ENCODE data around the gene ITSN2. TPM values are rescaled to one million over a fixed set of nuclear protein-coding genes. Genes with fewer than 3 reads are reported as not detected.
A peak's percentile ranks its signal among the peaks of the same experiment; 100 is the strongest.
"Not testable (repeated sequence)": the region's sequence is repeated elsewhere in the genome, so short reads cannot be mapped to it uniquely, and the experiment has no call there.

The ITSN2 gene
- total RNA-seq (33.9 and 43.4 TPM in 2 replicates), polyA plus RNA-seq (21.8 and 23.1 TPM in 2 replicates), polyA minus RNA-seq (ENCODE audit: low replicate concordance) (16.3 and 20.3 TPM in 2 replicates)
- polyA plus RNA-seq (2012) = 14.0 and 15.6 TPM in 2 replicates

GRCh38 chr2:24360050-24360962, at the start of gene ITSN2:
ITSN2 (minus strand) TSS chr2:24360536; CDS start chr2:24328082, 32,454 bp downstream.
- Histone ChIP-seq H3K9me3 (ENCODE audit: control insufficient read depth, insufficient read depth, low read depth, low read length) (no peaks in the 10 kb centered on the region), H3K4me2 (ENCODE audit: extremely low read depth, insufficient read depth, low read length) (peak within 1 kb of the TSS; percentile 87), H3K4me1 (ENCODE audit: control insufficient read depth, extremely low read depth, insufficient read depth, low read length) (peaks cover 2% of the 10 kb centered on the region), H3K27ac (ENCODE audit: insufficient read depth, low read length) (peak within 1 kb of the TSS; percentile 81), H3K27me3 (ENCODE audit: control insufficient read depth, insufficient read depth, low read length) (no peaks in the 10 kb centered on the region), H3K4me3 (replicated peaks in 1 of 4; ENCODE audit: control extremely low read depth in 1 of 4, insufficient read depth in 1 of 4, low read depth in 3 of 4, low read length in 4 of 4) (peak within 1 kb of the TSS; percentile 83 to 90 (median 87)), H4K20me1 (ENCODE audit: control insufficient read depth, extremely low read depth, insufficient read depth, low read length) (no peaks in the 10 kb centered on the region), H2AFZ (ENCODE audit: low read length) (peak within 1 kb of the TSS; percentile 89), H3K9ac (ENCODE audit: insufficient read depth, low read length) (peak within 1 kb of the TSS; percentile 78), H3K36me3 (ENCODE audit: control insufficient read depth, insufficient read depth, low read length) (no peaks in the 10 kb centered on the region), H3K79me2 (ENCODE audit: control insufficient read depth, insufficient read depth, low read length) (peaks cover 21% of the 10 kb centered on the region)
- peak; percentile 50 to 64 for DNase-seq (ENCODE audit: low read depth in 2 of 2)
- TF ChIP-seq EZH2 (IDR thresholded peaks at IDR 0.05; ENCODE audit: low read length, missing control alignments) = no peak
- TF ChIP-seq, protein P1, sequence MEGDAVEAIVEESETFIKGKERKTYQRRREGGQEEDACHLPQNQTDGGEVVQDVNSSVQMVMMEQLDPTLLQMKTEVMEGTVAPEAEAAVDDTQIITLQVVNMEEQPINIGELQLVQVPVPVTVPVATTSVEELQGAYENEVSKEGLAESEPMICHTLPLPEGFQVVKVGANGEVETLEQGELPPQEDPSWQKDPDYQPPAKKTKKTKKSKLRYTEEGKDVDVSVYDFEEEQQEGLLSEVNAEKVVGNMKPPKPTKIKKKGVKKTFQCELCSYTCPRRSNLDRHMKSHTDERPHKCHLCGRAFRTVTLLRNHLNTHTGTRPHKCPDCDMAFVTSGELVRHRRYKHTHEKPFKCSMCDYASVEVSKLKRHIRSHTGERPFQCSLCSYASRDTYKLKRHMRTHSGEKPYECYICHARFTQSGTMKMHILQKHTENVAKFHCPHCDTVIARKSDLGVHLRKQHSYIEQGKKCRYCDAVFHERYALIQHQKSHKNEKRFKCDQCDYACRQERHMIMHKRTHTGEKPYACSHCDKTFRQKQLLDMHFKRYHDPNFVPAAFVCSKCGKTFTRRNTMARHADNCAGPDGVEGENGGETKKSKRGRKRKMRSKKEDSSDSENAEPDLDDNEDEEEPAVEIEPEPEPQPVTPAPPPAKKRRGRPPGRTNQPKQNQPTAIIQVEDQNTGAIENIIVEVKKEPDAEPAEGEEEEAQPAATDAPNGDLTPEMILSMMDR (conservative IDR thresholded peaks at IDR 0.05 in 1 of 2, IDR thresholded peaks at IDR 0.05 in 1 of 2; ENCODE audit: low read depth in 1 of 2, low read length in 2 of 2) = no peak

DNA sequence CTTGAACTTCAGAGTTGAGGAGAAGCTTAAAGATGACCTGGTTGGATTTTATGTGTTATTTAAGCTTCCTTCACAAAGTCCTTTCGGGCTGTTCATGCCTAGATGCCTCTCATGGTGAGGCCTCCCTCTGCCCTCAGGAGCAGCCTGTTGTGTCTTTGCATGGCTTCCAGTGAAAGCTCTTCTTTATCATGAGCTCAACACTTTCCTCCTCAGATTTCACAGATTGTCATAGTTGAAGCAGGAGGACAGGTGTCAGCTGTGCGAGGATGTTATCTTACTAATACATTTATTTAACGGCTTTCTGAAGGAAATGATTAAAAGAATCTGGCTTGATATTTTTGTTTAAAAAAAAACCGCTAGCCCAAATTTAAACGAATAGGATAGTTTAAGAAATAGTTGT, 48.8 kb upstream of the ITSN2 start:
- Histone ChIP-seq H3K27ac (ENCODE audit: insufficient read depth, low read length) (no peak overlapping the region), H3K79me2 (ENCODE audit: control insufficient read depth, insufficient read depth, low read length) (no peaks in the 10 kb centered on the region), H3K27me3 (ENCODE audit: control insufficient read depth, insufficient read depth, low read length) (no peaks in the 10 kb centered on the region), H4K20me1 (ENCODE audit: control insufficient read depth, extremely low read depth, insufficient read depth, low read length) (no peaks in the 10 kb centered on the region), H3K4me3 (replicated peaks in 1 of 4; ENCODE audit: control extremely low read depth in 1 of 4, insufficient read depth in 1 of 4, low read depth in 3 of 4, low read length in 4 of 4) (no peak overlapping the region), H3K36me3 (ENCODE audit: control insufficient read depth, insufficient read depth, low read length) (no peaks in the 10 kb centered on the region), H3K4me2 (ENCODE audit: extremely low read depth, insufficient read depth, low read length) (no peak overlapping the region), H3K4me1 (ENCODE audit: control insufficient read depth, extremely low read depth, insufficient read depth, low read length) (no peaks in the 10 kb centered on the region), H2AFZ (ENCODE audit: low read length) (no peak overlapping the region), H3K9ac (ENCODE audit: insufficient read depth, low read length) (no peak overlapping the region), H3K9me3 (ENCODE audit: control insufficient read depth, insufficient read depth, low read depth, low read length) (no peaks in the 10 kb centered on the region)
- TF ChIP-seq, protein P1 (conservative IDR thresholded peaks at IDR 0.05 in 1 of 2, IDR thresholded peaks at IDR 0.05 in 1 of 2; ENCODE audit: low read depth in 1 of 2, low read length in 2 of 2) = no peak
- TF ChIP-seq EZH2 (IDR thresholded peaks at IDR 0.05; ENCODE audit: low read length, missing control alignments) = no peak
- DNase-seq (ENCODE audit: low read depth in 2 of 2) = no peak

- not testable (repeated sequence) for H3K9ac ChIP-seq (ENCODE audit: insufficient read depth, low read length); H3K79me2 ChIP-seq (ENCODE audit: control insufficient read depth, insufficient read depth, low read length); H3K4me2 ChIP-seq (ENCODE audit: extremely low read depth, insufficient read depth, low read length)
Measured at GRCh38 chr2:24408704-24409103, 48.4 kb upstream of the ITSN2 start.

More at GRCh38 chr2:24408704-24409103, 48.4 kb upstream of the ITSN2 start:
- not testable (repeated sequence) for H2AFZ ChIP-seq (ENCODE audit: low read length); H4K20me1 ChIP-seq (ENCODE audit: control insufficient read depth, extremely low read depth, insufficient read depth, low read length); H3K9me3 ChIP-seq (ENCODE audit: control insufficient read depth, insufficient read depth, low read depth, low read length); H3K36me3 ChIP-seq (ENCODE audit: control insufficient read depth, insufficient read depth, low read length); H3K4me3 ChIP-seq (replicated peaks in 1 of 4; ENCODE audit: control extremely low read depth in 1 of 4, insufficient read depth in 1 of 4, low read depth in 3 of 4, low read length in 4 of 4); H3K27me3 ChIP-seq (ENCODE audit: control insufficient read depth, insufficient read depth, low read length); H3K27ac ChIP-seq (ENCODE audit: insufficient read depth, low read length); DNase-seq (ENCODE audit: low read depth in 2 of 2); H3K4me1 ChIP-seq (ENCODE audit: control insufficient read depth, extremely low read depth, insufficient read depth, low read length)
